Measurements from ENCODE around the gene TBX21.

Gene TBX21

GRCh38 chr17:47714773-47715396, 18.2 kb upstream of the TBX21 start:
- DNase-seq (ENCODE audit: low spot score) = no peak

- no peak for DNase-seq (ENCODE audit: low spot score)
Measured at GRCh38 chr17:47715669-47716325, 17.2 kb upstream of the TBX21 start.

DNA sequence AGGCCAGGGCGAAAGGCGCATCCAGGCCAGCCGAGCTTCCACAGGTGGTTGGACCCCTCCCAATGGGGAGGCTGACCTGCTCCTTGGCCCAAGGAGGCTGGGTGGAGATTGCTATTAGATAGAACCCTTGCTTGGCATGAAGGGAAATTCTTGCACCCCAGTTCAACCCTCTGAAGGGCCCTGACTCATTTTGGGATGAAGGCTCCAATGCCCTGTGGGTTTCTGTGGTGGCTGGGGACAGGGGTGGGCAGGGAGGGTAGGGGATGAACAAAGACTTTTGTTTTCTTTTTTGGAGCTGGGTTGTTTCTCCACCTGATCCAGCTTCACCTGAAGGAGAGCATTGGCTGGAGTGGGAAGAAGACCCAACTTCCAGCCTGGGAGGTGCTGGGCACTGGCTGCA, 16.7 kb upstream of the TBX21 start:
- DNase-seq (ENCODE audit: low spot score) = no peak

DNA sequence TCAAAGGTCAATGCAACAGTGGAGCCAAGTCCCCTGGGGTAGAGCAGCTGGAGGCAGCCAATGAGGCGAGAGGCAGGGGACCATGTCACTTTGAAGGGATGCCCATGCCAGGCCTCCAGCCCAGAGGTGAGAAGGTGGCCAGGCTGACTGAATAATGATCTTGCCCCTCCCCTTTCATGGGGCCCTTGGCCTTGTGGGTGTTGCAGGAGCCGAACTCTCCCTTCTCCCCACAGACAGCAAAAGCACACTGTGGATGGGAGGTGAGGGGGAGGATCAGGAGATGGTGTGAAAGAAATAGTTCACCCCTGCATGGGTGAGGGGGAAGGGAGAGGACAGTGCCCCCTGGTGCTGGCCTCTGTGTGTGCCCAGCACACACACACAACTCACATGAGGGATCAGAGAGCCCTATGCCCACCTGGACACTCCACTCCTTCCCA, 15.8 kb upstream of the TBX21 start:
- DNase-seq (ENCODE audit: low spot score) = peak; percentile 67

DNA sequence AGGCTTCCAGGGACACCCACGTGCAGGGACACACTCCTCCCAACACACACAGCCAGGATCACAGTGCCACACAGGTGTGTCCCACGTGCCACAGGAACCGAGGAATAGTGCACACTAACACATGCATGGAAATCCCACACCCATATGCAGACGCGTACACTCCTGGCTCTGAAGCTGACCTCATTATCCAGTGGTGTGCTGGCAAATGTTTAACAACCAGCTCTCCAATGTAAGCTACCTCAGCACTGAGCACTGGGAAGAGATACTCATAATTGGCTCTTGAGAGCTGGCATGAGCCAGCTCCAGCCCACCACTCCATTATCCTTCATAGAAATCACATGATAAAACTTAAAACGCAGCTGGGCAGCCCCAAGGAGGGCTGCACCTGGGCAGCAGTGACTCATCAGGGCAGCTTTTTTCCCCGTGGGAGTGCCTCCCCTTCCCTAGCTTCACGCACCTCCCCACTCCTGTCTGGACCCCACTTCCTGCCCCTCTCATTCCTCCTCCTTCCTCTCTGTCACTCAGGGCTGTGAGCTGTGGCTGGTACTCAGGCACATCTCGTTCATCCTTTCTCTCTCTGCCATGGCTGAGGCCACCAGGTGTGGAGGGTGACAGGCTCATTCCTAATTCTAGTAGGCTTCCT, 14.9 kb upstream of the TBX21 start:
- no peak for DNase-seq (ENCODE audit: low spot score)

DNA sequence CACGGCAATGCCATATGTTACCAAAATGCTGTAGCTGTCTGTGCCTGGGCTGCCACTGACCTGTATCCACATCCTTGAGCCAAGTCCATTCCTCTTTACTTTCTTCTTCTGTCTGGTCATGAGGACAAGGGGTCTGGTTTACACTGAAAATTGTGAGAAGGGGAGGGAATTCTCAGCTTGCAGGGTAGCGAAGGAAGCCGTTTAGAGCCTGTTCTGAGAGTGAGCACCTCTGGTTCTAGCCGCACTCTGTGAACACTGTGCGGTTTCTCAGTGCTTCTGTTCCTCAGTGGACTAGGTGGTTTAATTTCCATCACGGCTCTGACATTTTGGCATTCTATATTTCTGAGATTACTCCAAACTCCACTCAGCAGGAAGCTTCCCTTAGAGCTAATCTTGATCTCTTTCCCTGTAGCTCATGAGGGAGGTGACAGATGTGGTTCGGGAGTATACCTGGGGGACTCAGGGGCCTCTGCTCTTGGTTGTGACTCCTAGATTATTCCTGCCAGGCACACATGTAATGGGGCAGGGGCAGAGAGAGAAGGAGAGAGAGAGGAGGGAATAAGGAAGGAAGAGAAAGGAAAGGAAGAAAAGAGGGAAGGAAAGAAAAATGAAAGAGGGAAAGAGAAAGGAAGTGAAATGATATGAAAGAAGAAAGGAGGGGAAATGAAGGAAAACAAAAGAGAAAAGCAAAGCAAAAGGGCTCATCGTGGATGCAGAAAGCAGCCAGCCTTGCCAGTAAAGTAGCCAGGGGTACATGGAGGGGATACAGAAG, 14.2 kb upstream of the TBX21 start:
- DNase-seq (ENCODE audit: low spot score) = no peak

DNA sequence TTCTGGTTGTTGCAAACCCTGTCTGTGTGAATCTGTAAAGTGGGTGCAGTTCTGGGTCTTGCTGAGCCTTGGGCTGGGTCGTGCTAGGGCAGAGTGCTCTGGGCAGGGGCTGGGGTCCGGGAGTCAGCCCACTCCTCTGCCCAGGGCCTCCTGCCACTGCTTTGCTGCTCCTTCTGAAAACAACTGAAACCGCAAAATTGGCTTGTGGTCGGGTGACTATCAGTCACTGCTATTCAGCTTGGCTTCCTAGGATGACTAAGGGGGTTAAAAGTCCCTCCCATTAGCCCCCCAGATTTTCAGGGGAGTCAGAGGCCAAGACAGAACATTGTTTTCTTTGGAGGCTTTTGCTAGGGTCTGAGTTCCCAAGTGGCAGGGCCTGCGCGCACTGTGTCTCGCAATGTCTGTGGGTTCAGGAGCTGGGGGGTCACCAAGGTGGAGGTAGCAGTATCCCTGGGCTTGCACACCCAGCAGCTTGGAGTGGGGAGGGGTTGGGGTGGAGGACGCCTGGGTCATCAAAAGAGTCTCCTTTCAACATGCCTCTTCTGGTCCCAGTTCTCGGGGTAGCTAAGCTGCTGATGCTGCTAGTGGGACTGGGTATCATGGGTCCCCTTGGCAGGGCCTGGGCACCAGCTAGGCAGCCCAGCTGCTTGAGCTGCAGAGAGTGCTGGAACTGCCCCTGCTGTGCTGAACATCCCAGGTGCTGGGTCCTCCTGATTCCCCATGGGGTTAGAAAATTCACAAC, 13.5 kb upstream of the TBX21 start:
- DNase-seq (ENCODE audit: low spot score) = no peak

DNA sequence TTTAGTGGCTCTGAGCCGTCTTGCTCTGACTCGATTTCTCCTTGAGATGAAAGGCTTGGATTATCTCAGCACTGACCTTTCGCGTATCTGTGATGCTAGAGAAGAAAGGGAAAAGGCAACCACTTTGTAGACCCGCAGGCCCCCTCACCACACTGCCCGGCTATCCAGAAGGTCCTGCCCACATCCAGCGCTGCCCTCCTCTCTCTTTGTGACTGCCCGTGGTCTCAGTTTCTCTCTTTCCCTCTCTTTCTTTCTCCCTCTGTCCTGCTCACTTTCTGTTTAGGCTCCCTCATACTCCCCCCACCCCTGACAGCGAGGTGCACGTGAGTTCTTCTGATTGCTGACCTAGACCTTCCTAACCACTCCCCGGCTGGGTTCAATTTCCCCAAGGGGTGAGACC, 12.8 kb upstream of the TBX21 start:
- DNase-seq (ENCODE audit: low spot score) = no peak

GRCh38 chr17:47720754-47721533, 12.1 kb upstream of the TBX21 start:
- peak; percentile 72 for DNase-seq (ENCODE audit: low spot score)

DNA sequence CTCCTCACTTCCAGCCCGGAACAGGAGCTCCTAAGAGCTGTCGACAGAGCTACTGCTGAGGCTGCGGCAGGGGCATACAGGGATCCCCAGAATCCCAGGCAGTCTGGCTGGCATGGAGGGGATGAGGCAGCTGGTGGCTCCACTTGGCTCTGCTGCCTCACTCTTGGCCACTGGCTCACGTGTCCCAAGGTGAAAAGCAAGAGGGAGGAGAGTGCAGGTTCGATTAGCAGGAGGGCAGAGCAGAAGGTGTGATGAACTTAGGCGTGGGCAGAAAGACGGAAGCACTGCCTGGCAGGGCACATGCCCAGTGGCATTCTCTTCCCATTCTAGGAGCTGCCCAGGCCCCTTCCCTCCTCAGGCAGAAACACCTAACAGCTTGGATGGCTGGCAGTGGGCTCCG, 11.3 kb upstream of the TBX21 start:
- no peak for DNase-seq (ENCODE audit: low spot score)

DNA sequence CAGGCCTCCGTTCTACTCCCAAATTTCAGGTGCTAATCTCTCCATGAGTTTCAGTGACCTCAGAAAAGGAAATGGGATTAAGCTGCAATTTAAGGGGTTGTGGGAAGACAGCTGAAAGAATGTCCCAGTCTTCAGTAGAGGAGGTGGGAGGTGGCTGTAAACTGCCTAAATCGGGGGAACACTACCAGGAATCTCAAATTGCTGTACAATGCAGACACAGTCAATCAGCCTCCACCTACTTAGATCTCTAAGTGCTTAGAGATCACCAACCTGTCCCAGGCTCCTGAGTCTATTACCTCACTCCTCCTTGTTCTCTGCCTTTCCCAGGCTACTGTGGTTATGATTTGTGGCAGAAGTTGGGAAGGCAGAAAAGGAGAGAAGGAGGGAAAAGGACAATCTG, 8.3 kb upstream of the TBX21 start:
- no peak for DNase-seq (ENCODE audit: low spot score)

DNA sequence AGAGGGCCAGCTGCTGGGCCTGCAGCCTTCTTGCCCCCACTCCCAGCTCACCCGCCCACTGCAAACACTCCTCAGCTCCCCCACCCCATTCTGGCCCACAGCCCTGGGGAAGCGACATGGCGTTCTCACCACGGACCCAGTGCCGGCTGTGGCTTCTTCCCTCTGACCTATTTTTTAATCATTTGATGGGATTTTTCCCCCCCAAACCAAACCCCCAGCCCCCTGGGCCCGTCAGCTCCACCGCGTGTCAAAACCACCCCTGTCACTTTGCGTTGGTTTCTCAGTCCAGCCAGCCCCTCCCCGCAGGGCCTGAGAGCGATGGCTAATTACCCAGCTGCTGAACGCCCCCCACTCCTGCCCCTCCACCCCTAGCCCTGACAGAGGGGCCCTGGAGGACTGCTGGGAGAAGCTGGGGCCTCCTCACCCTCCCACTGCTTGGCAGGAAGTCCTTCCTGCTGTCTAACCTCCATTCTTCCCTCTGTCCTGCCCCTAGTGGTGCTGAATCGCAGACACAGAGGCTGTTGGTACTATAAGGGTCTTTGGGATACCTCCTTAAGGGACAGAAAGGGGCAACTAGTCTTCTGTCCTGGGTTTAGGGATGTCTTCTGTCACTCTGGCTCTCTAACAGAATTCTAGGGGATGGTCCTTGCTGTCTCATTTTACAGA, 7.5 kb upstream of the TBX21 start:
- DNase-seq (ENCODE audit: low spot score) = no peak

DNA sequence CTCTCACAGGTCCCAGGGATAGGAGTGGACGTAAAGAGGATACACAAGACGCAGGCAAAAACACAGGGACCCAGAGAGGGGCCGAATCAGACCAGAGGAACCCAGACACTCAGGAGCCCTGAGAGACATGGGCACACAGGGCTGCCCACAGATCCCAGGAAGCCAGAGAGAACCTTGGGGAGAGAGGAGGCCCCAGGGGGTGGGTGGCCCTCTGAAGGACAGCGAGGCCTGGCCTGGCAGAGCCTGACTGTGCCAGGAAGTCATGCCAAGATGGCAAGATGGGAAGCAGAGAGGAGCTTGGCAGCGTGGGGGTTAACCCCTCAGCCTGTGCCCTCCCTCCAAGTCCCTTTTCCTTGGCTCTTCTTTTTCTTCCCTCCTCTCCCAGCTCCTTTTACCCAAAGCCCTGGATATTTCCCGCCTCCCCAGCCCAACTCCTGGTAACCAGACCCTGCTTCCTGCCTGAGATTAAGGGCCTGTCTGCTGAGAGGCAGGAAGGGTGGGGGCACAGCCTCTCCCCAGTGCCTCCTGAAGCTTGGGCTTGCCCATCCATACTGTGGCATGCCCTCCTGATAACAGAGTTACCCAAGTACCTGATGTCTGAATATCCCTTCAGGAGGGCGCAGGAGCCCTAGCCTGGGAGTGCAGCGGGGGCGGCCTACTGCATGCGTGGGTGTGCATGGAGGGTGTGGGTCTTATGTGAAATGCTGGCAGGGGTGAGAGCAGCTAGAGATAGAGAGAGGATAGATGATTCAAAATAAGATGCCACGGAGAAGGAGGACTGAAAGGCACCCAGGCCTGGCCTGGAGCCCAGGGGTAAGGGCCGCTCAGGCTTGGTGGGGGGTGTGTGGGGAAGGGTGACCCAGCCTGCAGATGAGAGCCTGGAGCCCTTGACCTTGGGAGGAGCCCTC, 6.0 kb upstream of the TBX21 start:
- no peak for DNase-seq (ENCODE audit: low spot score)

GRCh38 chr17:47727704-47728036, 5.4 kb upstream of the TBX21 start:
- DNase-seq (ENCODE audit: low spot score) = no peak

GRCh38 chr17:47728214-47728877, 4.7 kb upstream of the TBX21 start:
- no peak for DNase-seq (ENCODE audit: low spot score)

GRCh38 chr17:47729476-47729875, 3.6 kb upstream of the TBX21 start:
- no peak for DNase-seq (ENCODE audit: low spot score)

DNA sequence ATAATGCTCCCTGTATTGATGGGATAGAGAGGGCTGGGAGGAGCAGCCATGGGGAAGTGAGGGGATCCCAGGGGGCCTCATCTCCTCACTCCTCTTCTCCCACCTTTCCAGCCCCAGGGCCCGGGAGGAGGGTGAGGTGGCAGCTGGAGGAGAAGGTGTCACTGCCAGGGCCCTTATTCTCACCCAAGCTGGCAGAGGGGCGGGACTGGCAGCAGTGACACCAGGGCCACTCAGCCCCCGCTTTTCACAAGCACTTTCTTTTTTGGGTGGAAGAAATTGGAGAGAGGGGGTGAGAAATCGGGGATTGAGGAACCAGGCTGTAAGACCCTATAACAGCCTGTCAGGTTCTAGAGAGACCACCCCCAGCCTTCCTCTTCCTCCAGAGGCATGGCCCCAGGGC, 2.4 kb upstream of the TBX21 start:
- no peak for DNase-seq (ENCODE audit: low spot score)

GRCh38 chr17:47731396-47731795, 1.6 kb upstream of the TBX21 start:
- DNase-seq (ENCODE audit: low spot score) = no peak

- DNase-seq (ENCODE audit: low spot score) = no peak
Measured at GRCh38 chr17:47732399-47733046, 513 bp upstream of the TBX21 start.
